NCI-H1930 (cell line): ENCODE results near the gene IGFBP5.

ENCODE experiments used
- DNase-seq, 2 experiments: peaks; one replicate each; lab custom pipeline; 2025; lab: John Stamatoyannopoulos, UW

IGFBP5 gene, protein sequence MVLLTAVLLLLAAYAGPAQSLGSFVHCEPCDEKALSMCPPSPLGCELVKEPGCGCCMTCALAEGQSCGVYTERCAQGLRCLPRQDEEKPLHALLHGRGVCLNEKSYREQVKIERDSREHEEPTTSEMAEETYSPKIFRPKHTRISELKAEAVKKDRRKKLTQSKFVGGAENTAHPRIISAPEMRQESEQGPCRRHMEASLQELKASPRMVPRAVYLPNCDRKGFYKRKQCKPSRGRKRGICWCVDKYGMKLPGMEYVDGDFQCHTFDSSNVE

DNA sequence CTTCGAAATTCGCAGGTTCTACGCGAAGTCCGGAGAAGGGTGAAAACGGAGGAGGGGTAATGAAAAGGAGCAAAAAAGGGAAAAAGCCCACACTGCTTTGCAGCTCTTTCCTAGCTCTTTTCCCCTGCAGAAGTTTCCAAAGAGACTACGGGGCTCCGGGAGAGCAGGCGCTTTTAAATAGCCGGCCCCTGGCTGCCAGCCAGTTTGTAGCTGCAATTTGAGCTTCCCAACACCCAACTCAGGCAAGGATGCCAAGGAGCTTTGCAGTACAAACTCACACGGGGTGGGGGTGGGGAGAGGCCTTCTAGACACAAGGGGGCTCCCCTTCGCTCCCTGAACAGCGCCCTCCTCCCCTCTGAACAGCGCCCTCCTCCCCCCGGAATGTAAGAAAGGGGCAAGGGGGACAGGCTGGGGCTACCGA is at the start of gene IGFBP5:
Gene IGFBP5 (minus strand): TSS at position 149 of the 421 bp plus-strand sequence. CDS start 774 bp downstream, outside the sequence.
- no peak for DNase-seq

DNA sequence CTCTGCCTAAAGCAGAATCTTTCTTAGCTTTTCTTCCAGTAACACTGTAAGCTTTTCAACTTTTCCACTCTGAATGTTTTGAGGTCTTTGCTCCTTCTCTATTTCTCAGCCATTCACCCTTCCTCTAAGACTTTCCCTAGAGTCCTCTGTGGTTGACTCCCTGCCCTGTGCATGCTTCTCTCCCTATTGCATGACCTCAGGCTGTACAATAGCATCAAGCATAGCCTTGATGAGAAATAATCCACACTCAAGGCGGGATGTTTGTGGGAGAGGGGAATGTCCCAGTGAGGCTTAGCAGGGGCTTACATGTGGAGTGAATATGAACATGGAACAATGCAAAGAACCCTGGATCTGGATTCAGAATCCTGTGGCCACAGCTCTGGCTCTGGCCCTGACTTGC is 48.4 kb upstream of the IGFBP5 start:
- DNase-seq, result no peak

DNA sequence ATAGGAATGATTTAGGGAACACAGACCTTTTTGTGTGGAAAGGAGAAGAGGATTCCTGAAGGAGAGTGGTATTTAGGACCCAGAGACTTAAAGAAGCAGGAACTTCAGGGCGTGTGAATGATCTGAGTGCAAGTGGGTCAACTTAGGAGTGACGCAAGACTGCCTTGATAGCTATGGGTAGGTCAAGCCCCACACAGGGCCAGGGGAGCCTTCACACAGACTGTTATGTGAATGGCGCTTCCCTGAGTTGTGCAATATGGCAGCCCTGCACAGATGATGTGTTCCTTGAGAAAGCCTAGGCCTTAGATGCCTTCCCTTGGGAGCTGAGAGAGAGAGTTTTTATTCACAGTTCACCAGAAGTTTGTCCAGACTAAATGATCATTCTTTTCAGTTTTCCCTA is 47.1 kb upstream of the IGFBP5 start:
- DNase-seq, result no peak

DNA sequence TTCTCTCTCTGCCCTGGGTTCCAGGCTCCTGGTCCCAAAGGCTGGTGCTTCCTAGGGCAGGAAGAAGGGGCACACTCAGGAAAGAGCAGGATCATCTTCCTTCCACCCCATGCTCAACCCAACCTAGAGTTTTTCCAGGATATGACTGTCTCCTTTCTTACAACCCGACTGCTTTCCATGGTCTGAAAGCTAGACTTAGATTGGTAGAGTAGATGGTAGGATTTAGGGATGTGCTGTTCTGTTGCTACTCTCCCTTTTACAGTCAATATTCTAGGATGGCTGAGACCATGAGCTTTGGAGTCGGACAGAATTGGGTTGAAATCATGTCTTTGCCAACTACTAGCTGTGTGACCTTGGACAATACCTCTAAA is 45.9 kb upstream of the IGFBP5 start:
- DNase-seq, result no peak

DNA sequence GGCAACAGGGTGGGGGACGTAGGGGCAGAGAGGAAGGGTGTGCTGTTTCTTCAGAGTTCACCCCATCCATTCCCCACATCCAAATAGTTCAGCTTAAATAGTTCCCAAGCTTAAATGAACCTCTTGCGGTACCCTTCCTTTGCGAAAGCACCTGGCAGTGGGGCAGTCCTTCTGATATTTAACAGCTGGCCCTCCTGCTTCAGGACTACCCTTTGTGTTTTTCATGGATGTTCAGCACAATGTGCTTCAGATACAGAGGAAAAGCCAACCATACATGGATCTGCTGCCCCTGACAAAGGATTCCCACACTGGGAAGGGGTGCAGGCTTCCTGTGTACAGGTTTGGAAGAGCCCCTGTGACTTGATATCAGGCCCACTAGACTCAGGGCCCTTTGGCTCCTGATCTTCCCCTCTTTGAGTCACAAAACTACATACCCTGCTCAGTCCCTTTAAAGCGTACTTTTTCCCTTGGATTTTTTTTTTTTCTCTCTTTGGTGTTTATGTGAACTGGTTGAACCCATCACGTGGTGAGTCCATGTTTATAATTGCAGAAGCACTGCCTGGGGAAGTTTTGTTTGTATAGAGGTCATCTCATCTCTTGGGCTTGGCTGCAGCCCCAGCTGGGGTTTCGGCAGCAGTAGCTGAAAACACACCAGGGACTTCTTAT is 45.3 kb upstream of the IGFBP5 start:
- DNase-seq, result no peak

DNA sequence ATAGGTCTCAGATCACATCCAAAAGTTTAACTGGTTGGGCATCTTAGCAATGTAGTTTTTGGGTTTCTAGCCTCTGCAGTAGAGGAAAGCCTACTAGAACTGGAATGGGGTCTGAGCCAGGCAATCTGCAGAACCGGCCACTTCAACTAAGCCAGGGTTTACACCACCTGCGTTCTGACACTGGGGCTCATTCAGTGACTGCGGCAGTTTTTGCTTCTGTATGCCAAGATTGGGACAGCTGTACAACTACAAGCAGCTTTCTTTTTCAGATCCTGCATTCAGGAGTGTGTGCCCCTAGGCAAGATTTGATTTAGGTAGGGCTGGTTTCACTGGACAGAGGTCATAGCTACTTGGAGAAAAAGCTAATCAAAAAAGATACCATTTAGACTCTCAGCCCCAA is 43.7 kb upstream of the IGFBP5 start:
- no peak for DNase-seq

DNA sequence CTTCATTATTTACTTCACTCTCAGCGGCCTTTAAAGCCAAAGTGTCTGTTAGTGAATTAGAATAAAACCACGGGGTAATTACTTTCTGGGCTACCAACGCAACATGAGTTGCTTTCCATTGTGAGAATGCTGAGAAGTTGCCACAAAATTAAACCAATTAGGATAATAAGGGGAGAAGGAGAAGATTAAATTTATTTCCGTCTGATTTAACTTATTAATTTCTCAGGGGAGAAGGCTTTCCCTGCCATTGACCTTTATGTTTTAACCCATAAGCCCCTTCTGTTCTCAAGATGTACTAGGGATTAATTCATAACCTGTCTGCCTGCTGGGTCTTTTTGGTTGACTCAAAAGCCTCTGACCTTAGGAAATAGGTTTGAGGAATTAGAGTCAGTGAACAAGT is 42.3 kb upstream of the IGFBP5 start:
- no peak for DNase-seq

DNA sequence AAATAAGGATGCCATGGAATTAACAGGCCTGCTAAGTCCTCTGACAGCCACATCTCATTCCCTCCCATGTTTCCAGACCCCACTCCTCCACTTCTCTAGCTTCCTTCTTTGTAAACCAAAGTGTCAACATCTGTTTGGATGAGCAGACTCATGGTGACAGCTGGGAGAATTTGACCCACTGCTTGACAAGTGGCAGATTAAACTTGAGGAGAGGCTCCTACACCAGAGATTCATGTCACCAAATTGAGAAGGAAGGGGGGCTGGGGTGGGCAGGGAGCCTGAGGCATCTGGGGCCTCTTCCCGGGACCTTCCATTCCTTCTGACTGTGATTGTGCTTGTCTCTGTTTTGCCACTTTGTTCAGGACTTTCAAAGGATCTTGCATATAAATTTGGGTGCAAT is 41.0 kb upstream of the IGFBP5 start:
- DNase-seq, result no peak

DNA sequence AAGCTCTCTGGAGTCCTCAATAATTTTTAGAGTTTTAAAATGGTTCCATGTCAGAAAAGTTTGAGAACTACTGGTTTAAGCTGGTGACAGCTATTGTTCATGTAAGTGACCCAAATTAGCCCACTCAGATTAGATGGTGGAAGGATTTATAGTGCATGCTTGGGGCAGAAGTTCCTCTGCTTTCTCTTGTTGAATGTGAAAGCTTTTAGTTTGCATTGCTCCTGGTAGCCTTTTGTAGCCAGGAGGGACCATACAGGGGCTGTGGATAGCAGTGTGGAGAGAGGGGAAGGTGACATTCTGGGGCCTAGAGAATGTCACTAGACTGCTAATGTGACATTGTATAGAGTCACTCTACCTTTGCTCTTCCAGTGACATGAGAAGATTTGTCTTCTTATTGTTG is 40.3 kb upstream of the IGFBP5 start:
- no peak for DNase-seq

DNA sequence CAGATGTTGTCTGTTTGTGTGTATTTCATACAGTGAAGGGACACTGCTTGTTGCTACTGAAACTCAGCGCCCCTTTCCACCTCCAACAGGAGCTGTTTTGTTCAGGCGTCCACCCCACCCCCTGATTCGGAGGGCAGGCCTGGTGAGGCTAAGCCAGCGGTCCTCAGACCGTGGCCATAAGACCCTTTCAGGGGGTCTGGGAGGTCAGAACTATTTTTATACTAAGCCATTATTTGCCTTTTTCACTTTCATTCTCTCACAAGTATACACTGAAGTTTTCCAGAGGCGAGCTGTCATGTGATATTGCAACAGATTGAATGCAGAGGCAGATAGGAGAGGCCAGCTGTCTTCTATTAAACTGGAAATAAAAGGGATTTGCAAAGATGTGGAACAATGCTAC is 39.7 kb upstream of the IGFBP5 start:
- no peak for DNase-seq

DNA sequence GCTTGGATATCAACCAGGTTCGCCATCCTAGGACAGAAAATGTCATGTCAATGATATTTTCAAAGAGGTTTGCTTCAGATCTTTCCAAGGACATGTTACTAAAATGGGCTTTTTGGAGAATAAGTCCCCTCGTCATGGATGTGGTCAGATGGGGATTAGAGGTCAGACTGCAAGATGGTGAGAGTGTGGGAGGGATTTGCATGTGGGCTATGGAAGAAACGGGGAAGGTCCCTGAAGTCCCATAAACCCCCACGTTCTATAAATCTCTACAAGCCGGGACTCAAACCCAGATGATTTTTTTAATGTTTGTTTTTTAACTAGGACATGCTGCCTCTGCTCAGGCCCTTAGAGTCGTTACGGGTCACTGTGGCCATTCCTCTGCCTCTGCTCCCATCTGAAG is 37.7 kb upstream of the IGFBP5 start:
- no peak for DNase-seq

DNA sequence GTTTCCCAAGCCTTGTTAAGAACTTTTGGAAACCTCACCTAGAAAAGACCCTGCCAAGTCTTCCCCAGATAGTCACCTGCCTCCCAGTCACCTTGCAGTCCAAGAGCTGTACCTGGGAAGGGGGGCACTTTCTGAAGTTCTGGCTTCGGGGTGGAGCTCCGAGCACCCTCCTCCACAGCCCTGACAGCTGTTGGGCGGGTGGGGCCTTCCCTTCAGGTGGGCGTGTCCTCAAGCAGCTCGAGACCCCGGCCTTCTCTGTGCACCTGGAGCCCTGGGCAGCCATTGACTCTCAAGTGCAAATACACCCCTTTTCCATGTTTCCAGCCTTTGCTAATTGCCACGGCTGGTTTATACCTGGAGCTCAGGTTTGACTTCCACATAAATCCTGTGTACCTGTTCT is 37.0 kb upstream of the IGFBP5 start:
- DNase-seq, result no peak

DNA sequence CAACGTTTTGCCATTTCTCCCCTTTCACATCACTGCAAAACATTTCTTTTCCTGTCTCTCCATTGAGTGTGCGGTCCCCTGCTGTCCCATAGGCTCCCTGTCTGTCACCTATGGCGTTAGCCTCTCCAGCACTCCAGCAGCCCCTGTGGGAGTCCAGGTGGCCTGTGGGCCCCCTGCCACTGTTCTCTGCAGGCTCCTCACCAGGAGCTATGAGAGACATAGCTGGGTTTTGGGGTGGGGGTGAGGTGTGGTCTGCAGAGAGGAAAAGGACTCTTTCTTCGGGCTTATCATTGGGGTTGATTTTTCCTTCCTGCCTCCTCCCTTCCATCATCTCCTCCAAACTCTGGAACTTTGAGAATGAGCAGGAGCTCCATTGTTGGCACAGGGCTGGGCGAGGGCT is 36.1 kb upstream of the IGFBP5 start:
- DNase-seq, result no peak

DNA sequence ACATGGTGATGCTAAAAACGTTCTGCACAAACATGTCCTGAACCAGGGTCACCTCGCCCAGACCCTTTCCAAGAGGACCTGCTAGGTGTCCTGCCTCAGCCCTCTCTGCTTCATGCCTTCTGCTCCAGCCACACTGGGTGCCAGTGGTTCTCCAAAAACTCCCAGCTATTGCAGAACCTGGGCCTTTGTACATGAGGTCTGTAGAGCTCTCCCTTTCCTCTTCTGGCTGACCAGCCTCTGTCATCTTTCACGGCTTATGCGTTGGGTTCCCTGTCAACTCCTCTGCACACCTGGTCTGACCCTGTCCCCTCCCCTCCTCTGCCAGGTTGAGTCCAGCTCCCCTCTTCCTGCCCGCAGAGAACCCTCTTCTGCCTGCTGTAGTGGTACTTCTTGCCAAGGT is 35.5 kb upstream of the IGFBP5 start:
- DNase-seq, result no peak

DNA sequence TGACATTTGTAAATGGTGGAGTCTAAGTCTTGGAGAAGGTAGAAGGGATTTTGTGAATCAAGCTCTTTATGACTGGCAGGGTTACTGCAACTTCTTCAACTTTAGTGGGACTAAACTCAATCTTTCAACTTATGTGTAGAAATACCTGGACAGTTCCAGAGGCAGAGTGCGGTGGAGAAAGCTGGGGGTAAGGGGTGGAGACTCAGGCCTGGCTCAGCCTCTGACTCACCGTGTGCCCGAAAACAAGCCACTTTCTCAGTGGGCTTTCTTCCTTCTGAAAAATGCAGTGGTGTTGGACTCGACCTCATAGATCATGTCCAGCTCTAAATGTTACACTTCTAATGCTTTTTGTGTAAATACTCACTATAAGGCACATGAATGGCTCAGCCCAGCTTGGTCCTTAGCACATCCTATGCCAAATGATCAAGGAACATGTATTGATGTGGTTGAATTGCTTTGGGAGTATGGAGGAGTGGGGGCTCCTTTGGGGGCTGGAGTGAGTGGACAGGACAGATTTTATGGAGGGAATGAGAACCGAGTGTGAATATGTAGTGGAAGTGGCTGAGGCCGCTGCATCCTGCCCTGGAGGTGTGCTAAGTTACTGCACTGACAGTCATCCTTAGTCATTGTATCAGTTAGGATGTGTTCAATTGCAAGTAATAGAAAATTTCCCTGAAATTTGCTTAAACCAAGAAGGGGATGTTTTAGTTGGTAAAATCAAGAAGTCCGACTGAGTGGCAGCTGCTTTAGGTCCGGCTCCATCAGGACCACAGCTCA is 32.2 kb upstream of the IGFBP5 start:
- DNase-seq, result no peak

DNA sequence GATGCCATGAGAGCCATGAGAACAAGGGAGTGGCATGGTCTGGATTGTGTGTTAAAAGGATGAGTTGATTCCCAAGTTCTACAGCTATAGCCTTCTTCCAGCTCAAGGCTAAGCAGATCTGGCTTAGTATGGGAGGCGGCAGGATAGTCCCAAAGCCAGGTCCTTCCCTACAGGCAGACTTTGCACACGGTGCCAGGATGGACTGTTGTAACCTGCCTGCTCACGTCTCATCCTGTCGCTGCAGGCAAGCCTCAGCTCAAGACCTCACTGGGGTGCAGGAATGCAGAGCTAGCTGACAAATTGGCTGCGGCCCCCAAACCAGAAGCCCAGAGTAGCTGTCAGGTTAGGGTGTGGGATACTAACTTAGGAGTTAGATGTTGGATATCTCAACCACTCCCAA is 28.8 kb upstream of the IGFBP5 start:
- no peak for DNase-seq

DNA sequence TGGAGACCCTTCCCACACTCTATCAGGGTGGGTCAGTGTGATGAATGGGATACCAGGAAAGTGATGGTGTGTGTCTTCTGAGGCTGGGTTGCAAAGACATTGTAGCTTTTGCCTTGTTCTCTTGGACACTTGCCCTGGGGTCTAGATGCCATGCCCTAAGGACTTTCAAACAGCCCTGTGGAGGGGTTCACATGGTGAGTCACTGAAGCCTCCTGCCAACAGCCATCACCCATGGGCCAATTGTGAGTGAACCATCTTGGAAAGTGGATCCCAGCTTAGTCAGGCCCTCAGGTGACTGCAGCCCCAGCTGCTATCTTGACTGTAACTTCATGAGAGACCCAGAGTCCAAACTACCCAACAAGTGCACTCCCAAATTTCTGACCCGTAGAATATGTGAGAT is 25.8 kb upstream of the IGFBP5 start:
- DNase-seq, result no peak

DNA sequence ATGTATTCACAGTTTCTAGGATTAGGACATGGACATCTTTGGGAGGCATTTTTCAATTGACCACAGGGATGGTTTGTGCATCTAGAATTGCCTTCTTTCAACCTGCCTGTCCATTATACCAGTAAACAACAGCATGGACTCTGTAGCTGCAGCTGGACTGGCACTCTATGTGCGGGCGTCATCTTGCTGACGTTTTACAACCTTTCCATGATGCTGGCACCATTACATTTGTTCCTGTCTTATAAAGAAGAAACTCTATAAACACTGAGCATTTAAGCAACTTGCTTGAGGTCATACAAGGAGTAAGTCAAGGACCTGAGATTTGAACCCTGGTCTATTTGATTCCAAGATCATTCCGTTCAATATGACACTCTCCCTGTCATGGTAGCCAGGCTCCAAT is 25.4 kb upstream of the IGFBP5 start:
- DNase-seq, result no peak

DNA sequence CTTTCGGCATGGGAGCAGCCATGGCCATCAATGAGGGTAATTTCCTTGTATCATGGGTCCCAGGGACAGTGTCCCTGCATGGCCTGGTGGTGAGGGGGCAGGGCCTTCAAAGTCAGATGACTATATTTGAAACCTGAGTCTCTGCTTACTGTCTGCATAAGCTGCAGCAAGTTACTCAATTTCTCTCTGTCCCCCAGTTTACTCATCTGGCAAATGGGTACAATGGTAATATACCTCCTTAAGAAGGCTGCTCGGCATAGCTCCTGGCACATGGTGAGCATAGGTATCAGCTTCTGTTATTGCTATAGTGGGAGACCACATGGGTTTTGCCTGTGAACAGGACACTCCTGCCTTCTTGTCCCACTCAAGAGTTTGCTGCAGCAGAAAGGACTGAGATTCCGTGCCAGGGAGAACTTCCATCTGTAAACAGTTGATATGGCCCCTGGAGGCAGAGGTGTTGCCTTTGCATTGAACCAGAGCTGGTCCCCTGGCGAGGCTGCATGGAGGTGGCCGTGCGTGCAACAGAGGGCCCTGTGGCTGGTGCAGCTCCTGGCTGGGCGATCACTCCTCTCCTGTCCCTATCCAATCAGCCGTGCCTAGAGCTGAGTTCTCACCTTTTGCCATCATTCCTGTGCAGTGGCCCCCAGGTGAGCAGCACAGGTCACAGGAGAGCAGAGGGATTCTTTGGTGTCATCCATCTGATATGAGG is 22.7 kb upstream of the IGFBP5 start:
- DNase-seq, result no peak

DNA sequence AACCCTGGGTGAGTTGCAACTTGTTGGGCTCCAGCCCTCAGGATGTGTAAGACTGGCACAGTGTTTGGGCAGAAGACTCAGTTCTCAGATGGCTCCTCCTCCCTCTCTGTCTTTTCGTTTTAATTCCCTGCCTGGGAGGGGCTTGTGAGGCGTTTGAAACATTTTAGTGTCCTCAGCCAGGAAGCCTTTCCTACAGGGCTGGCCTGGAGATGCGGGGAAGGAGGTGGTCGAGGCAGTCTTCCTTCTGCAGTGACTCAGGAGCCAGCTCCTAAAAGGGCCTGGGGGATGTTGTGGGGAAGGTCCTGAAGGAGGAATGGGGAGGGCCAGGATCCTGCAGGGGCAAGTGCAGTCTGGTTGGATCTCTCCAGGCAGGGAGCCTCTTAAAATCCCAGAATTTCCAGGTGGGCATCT is 22.1 kb upstream of the IGFBP5 start:
- no peak for DNase-seq

DNA sequence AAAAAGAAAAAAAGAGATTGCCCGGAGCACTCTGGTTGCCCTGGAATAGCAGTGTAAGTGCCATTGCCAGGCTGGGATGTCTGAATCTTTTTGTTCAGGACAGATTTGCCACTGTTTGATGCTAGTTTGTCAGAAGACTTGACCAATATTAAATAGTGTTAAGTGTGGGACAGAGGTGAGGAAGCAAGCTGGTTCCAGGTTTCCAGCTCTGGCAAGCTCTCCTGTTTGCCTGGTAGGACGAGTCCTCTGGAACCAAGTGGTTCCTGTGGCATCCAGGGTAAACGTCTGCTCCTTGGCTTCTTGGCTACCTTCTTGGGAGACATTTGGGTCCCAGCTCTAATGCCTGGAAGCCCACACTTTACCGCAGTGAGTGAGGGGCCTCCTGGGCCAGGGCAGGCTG is 20.8 kb upstream of the IGFBP5 start:
- no peak for DNase-seq

DNA sequence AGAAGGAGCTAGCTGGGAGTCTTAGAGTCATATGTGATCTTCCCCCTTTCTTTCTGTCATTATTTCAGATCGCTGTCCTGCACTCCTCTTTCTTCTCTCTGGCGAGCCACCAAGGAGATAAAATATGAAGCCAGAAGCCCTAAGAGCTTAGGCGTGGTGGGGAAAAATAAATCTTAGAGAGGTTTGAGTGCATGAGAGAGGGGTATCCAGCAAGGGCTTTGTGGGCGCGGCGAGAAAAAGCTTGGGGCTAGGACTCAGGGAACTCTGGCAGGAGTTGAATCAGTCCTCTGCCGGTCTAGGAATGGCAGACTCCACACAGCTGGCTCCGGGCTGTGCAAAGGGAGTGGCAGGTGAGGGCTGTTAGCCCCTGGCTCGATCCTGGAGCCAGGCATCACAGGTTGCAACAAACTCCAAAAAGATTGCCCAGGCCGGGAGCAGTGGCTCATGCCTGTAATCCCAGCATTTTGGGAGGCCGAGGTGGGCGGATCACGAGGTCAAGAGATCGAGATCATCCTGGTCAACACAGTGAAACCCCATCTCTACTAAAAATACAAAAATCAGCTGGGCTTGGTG is 20.1 kb upstream of the IGFBP5 start:
- DNase-seq, result no peak
